GM12864 (cell line): Measurements from ENCODE around the gene CBFA2T3.

Experiments
- DNase-seq: peaks from one replicate; pipeline ENCODE4 v3.0.0-alpha.2; 2011; ENCODE audit warnings: low read depth
- H3K4me3 ChIP-seq: 2 replicates; pipeline ENCODE4 v1.5.1; 2011; ENCODE audit warnings: mild to moderate bottlenecking, low read depth, low read length, control low read depth
- CTCF ChIP-seq: IDR thresholded peaks from 2 replicates; pipeline ENCODE4 v1.5.1; 2011; ENCODE audit warnings: low read depth, mild to moderate bottlenecking, moderate library complexity, low read length, control low read depth, inconsistent platforms; ENCODE audit errors: missing control alignments

Gene CBFA2T3

DNA sequence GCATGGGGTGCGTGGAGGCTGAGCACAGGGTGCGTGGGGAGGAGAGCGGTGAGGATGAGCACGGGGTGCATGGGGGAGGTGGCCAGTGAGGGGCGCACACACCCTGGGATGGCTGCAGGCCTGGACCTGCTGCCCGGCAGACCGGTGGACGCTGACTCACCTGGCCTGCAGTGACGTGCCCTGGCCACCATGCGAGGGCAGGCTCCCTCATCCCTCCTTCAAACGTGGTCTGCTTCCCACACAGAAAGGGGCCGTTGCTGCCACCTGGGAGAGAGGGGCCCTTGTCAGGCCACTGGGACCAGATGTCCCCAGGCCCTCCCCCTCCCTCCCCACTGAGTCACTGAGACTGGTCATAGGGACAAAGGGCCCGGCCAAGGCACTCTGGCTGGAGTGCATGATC, 145.2 kb downstream of the CBFA2T3 start:
- DNase-seq: no peak
- TF ChIP-seq CTCF: no peak
- no peak overlapping the region for H3K4me3 ChIP-seq

DNA sequence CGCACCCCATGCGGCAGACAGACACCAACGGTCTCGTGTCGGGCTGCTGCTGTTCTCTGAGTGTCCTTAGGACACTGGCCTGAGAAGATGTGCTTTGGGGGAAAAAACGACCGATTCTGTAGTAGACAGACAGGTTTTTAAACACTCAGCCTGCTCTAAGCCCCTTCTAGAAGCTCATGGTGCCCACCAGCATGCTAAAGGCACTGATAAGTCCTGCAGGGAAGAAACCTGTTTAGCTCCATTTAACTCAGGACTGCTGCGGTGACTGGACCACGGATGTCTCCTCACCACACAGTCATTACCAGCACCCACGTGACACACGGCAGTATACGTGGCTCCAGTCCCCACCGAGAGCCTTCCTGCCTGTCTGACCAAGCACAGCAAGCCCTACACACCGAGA, 146.2 kb downstream of the CBFA2T3 start:
- H3K4me3 ChIP-seq: no peak overlapping the region
- DNase-seq: no peak
- no peak for TF ChIP-seq CTCF

GRCh38 chr16:88830258-88830657, 146.7 kb downstream of the CBFA2T3 start:
- no peak for TF ChIP-seq CTCF
- no peak for DNase-seq
- no peak overlapping the region for H3K4me3 ChIP-seq

GRCh38 chr16:88828711-88829110, 148.3 kb downstream of the CBFA2T3 start:
- no peak for DNase-seq
- TF ChIP-seq CTCF: no peak
- no peak overlapping the region for H3K4me3 ChIP-seq

DNA sequence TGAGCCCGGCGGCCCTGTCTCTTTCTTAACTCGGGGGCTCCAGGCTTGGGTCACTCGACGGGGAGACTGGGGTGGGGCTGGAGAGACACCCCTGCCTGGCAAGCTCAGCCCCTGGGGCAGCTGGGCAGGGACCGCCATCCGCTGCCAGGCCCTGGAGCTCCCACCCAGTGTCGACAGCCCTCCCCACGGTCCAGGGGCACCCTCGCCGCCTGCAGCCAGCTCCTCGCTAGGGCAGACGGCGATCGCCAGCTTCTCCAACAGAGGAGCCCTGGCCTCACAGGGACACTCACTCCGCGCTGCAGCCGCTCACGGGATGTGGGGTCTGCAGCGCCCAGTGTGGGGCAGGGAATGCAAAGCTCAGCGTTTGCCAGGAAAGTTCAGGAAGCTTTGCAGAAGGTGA, 149.3 kb downstream of the CBFA2T3 start:
- no peak for TF ChIP-seq CTCF
- no peak overlapping the region for H3K4me3 ChIP-seq
- no peak for DNase-seq

GRCh38 chr16:88826070-88826840, 150.8 kb downstream of the CBFA2T3 start:
- no peak for DNase-seq
- H3K4me3 ChIP-seq: no peak overlapping the region
- TF ChIP-seq CTCF: no peak

DNA sequence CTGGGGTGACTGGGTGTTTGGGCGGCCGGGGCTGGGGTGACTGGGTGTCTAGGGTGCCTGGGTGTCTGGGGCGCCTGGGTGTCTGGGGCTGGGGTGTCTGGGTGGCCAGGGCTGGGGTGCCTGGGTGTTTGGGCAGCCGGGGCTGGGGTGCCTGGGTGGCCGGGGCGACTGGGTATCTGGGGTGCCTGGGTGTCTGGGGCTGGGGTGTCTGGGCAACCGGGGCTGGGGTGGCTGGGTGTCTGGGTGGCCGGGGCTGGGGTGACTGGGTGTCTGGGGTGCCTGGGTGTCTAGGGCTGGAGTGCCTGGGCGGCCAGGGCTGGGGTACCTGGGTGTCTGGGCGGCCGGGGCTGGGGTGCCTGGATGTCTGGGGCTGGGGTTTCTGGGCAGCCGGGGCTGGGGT, 151.9 kb downstream of the CBFA2T3 start:
- TF ChIP-seq CTCF: no peak
- DNase-seq: no peak
- no peak overlapping the region for H3K4me3 ChIP-seq
